Endodermal cell (in vitro differentiated cells): Measurements from ENCODE around the gene EEA1. TPM values are rescaled to one million over a fixed set of nuclear protein-coding genes. Genes with fewer than 3 reads are reported as not detected.

ENCODE experiments used
- DNase-seq: peaks from one replicate; pipeline ENCODE4 v3.0.0-alpha.2; 2017
- H3K27ac ChIP-seq: 2 replicates; pipeline ENCODE4 v1.5.1; 2013; ENCODE audit warnings: mild to moderate bottlenecking, low read depth, low read length, moderate library complexity
- H3K27me3 ChIP-seq: 2 replicates; pipeline ENCODE4 v1.6.1; 2013; ENCODE audit warnings: mild to moderate bottlenecking, low read length, moderate library complexity; ENCODE audit not compliant: insufficient read depth, control insufficient read depth, poor library complexity, severe bottlenecking
- H3K36me3 ChIP-seq: 2 replicates; pipeline ENCODE4 v1.7.0; 2013; ENCODE audit warnings: mild to moderate bottlenecking, low read length, moderate library complexity; ENCODE audit not compliant: control insufficient read depth, insufficient read depth
- H3K4me1 ChIP-seq: one replicate; pipeline ENCODE4 v1.7.0; 2013; ENCODE audit warnings: low read length; ENCODE audit not compliant: control insufficient read depth, insufficient read depth
- H3K4me3 ChIP-seq: 2 replicates; pipeline ENCODE4 v1.5.1; 2013; ENCODE audit warnings: mild to moderate bottlenecking, low read length, moderate library complexity
- H3K9ac ChIP-seq: 2 replicates; pipeline ENCODE4 v1.6.1; 2013; ENCODE audit warnings: mild to moderate bottlenecking, low read length, moderate library complexity; ENCODE audit not compliant: poor library complexity, severe bottlenecking; ENCODE audit errors: extremely low read depth
- H3K9me3 ChIP-seq: 2 replicates; pipeline ENCODE4 v1.6.1; 2013; ENCODE audit warnings: mild to moderate bottlenecking, low read length, moderate library complexity; ENCODE audit not compliant: control insufficient read depth
- H3K27ac Mint-ChIP-seq: 2 replicates; pipeline ENCODE4 v1.8.0; 2020; ENCODE audit warnings: mixed read lengths
- H3K27me3 Mint-ChIP-seq: 2 replicates; pipeline ENCODE4 v1.8.0; 2021; ENCODE audit warnings: mild to moderate bottlenecking, mixed read lengths; ENCODE audit not compliant: insufficient read depth
- H3K36me3 Mint-ChIP-seq: 2 replicates; pipeline ENCODE4 v1.8.0; 2020; ENCODE audit warnings: low read depth, mixed read lengths
- H3K4me1 Mint-ChIP-seq: 2 replicates; pipeline ENCODE4 v1.8.0; 2020; ENCODE audit warnings: mixed read lengths
- H3K4me3 Mint-ChIP-seq: 2 replicates; pipeline ENCODE4 v1.8.0; 2020; ENCODE audit warnings: mild to moderate bottlenecking, moderate library complexity, mixed read lengths
- H3K9me3 Mint-ChIP-seq: 2 replicates; pipeline ENCODE4 v1.8.0; 2020; ENCODE audit warnings: mild to moderate bottlenecking, mixed read lengths
- CTCF ChIP-seq: fragments of 200-600 bp; sonication (generic); conservative IDR thresholded peaks from 2 replicates; pipeline ENCODE4 v1.5.0; 2021; ENCODE audit warnings: antibody characterized with exemption, mild to moderate bottlenecking
- WGBS, 2 experiments: methylation state at CpG; one replicate each; pipeline versions ENCODE4 v1.1.5 to v1.1.7; 2013; ENCODE audit warnings: missing lambda C conversion rate in 2 of 2, mixed read lengths in 1 of 2; ENCODE audit not compliant: insufficient coverage in 1 of 2, insufficient read length in 1 of 2; 5-methylcytosine and 5-hydroxymethylcytosine counted together
- total RNA-seq, 2 donors: library from RNA; stranded (reverse); fragmentation: NEBNext Ultra II Directional in 1 of 2; extraction: Animal tissue kit (Norgen Biotek cat#: 25700) in 1 of 2; gene quantifications; 2 replicates in 1 of 2; 3 replicates in 1 of 2; pipeline ENCODE4 v1.2.1, GENCODE V29; 2021

Gene EEA1
- total RNA-seq, 2 donors from 2014 or later, result 28.2 to 32.5 TPM

GRCh38 chr12:92735131-92735721, 193.9 kb downstream of the EEA1 start:
- H3K4me3 Mint-ChIP-seq, result no peak overlapping the region
- H3K9me3 ChIP-seq, result no peaks in the 10 kb centered on the region
- H3K9ac ChIP-seq, result no peak overlapping the region
- no peaks in the 10 kb centered on the region for H3K36me3 ChIP-seq
- WGBS, 2 experiments, result 83 to 90% methylated on average over 2 to 3 of the region's 3 CpGs
- no peak overlapping the region for H3K4me3 ChIP-seq
- no peaks in the 10 kb centered on the region for H3K27me3 Mint-ChIP-seq
- peak; percentile 42 for TF ChIP-seq CTCF
- no peaks in the 10 kb centered on the region for H3K36me3 Mint-ChIP-seq
- no peaks in the 10 kb centered on the region for H3K4me1 Mint-ChIP-seq
- H3K27ac ChIP-seq, result no peak overlapping the region
- DNase-seq, result no peak
- no peaks in the 10 kb centered on the region for H3K27me3 ChIP-seq
- H3K4me1 ChIP-seq, result no peaks in the 10 kb centered on the region
- no peaks in the 10 kb centered on the region for H3K9me3 Mint-ChIP-seq
- no peak overlapping the region for H3K27ac Mint-ChIP-seq

GRCh38 chr12:92733661-92734060, 195.4 kb downstream of the EEA1 start:
- DNase-seq, result no peak
- no peak for TF ChIP-seq CTCF
- no peak overlapping the region for H3K4me3 ChIP-seq
- no peak overlapping the region for H3K27ac ChIP-seq
- Mint-ChIP-seq H3K9me3 (no peaks in the 10 kb centered on the region), H3K27ac (no peak overlapping the region), H3K4me3 (no peak overlapping the region), H3K27me3 (no peaks in the 10 kb centered on the region), H3K4me1 (no peaks in the 10 kb centered on the region), H3K36me3 (no peaks in the 10 kb centered on the region)
- H3K9ac ChIP-seq, result no peak overlapping the region
- no peaks in the 10 kb centered on the region for H3K4me1 ChIP-seq
- WGBS, 2 experiments, result 87 to 90% methylated on average over 2 to 3 of the region's 3 CpGs
- no peaks in the 10 kb centered on the region for H3K27me3 ChIP-seq
- no peaks in the 10 kb centered on the region for H3K9me3 ChIP-seq
- no peaks in the 10 kb centered on the region for H3K36me3 ChIP-seq

- H3K36me3 ChIP-seq, result no peaks in the 10 kb centered on the region
- no peaks in the 10 kb centered on the region for H3K4me1 Mint-ChIP-seq
- no peaks in the 10 kb centered on the region for H3K9me3 Mint-ChIP-seq
- H3K9me3 ChIP-seq, result no peaks in the 10 kb centered on the region
- no peak overlapping the region for H3K9ac ChIP-seq
- no peaks in the 10 kb centered on the region for H3K36me3 Mint-ChIP-seq
- 86 to 94% methylated on average over 5 of the region's 6 CpGs for WGBS, 2 experiments
- H3K4me3 ChIP-seq, result no peak overlapping the region
- TF ChIP-seq CTCF, result no peak
- no peak overlapping the region for H3K27ac Mint-ChIP-seq
- no peaks in the 10 kb centered on the region for H3K27me3 Mint-ChIP-seq
- no peak overlapping the region for H3K4me3 Mint-ChIP-seq
- DNase-seq, result no peak
- no peaks in the 10 kb centered on the region for H3K27me3 ChIP-seq
- no peak overlapping the region for H3K27ac ChIP-seq
- H3K4me1 ChIP-seq, result no peaks in the 10 kb centered on the region
Measured at GRCh38 chr12:92733181-92733580, 195.9 kb downstream of the EEA1 start.
